HepG2 (cell line): ENCODE measurements around the gene AP2B1. TPM values are rescaled to one million over a fixed set of nuclear protein-coding genes. Genes with fewer than 3 reads are reported as not detected.

Experiments used
- ARID2 ChIP-seq: sonication (generic); formaldehyde crosslinking; IDR thresholded peaks from 2 replicates; pipeline ENCODE4 v1.8.1; 2022; ENCODE audit warnings: mild to moderate bottlenecking, missing genetic modification reagents, borderline replicate concordance
- DDIT3 ChIP-seq: sonication (generic); formaldehyde crosslinking; IDR thresholded peaks from 2 replicates; pipeline ENCODE4 v1.4.0; 2020; ENCODE audit warnings: mild to moderate bottlenecking, missing genetic modification reagents
- HNRNPUL1 ChIP-seq: fragments of 200-400 bp; formaldehyde crosslinking; IDR thresholded peaks from 2 replicates; pipeline ENCODE4 v1.6.1; 2017; ENCODE audit warnings: low read depth, mild to moderate bottlenecking, low read length, moderate library complexity
- KLF9 ChIP-seq: IDR thresholded peaks from 2 replicates; pipeline ENCODE4 v1.6.1; 2016; ENCODE audit warnings: low read depth
- PHB2 ChIP-seq: fragments of 450-650 bp; IDR thresholded peaks from 2 replicates; pipeline ENCODE4 v1.6.1; 2018; ENCODE audit not compliant: partially characterized antibody
- RXRB ChIP-seq: IDR thresholded peaks from 2 replicates; pipeline ENCODE4 v1.6.1; 2016; ENCODE audit warnings: borderline replicate concordance, missing genetic modification reagents, missing compliant biosample characterization
- YY1 ChIP-seq: IDR thresholded peaks from 2 replicates; pipeline ENCODE4 v1.6.1; 2011; ENCODE audit warnings: low read length, low read depth, moderate library complexity, mild to moderate bottlenecking; ENCODE audit not compliant: insufficient read depth, insufficient replicate concordance
- ZBTB49 ChIP-seq: sonication (generic); formaldehyde crosslinking; IDR thresholded peaks from 2 replicates; pipeline ENCODE4 v1.4.0; 2020; ENCODE audit warnings: missing genetic modification reagents, borderline replicate concordance
- ZHX2 ChIP-seq, 2 experiments: sonication (generic) in 1 of 2; formaldehyde crosslinking in 1 of 2; IDR thresholded peaks; 2 replicates each; pipeline versions ENCODE4 v1.6.1 to v1.9.0; 2014 to 2022; ENCODE audit warnings: antibody characterized with exemption in 1 of 2, borderline replicate concordance in 1 of 2, inconsistent platforms in 1 of 2, low read depth in 1 of 2, missing genetic modification reagents in 1 of 2
- ZNF160 ChIP-seq: sonication (generic); formaldehyde crosslinking; IDR thresholded peaks from 2 replicates; pipeline ENCODE4 v1.8.0; 2022; ENCODE audit warnings: mild to moderate bottlenecking, inconsistent platforms, missing genetic modification reagents
- ZNF556 ChIP-seq: sonication (generic); formaldehyde crosslinking; IDR thresholded peaks from 2 replicates; pipeline ENCODE4 v1.4.0; 2020; ENCODE audit warnings: mild to moderate bottlenecking, missing genetic modification reagents, borderline replicate concordance
- ZNF597 ChIP-seq: sonication (generic); formaldehyde crosslinking; IDR thresholded peaks from 2 replicates; pipeline ENCODE4 v1.5.0; 2020; ENCODE audit warnings: missing genetic modification reagents
- polyA plus RNA-seq, 8 experiments: library from polyadenylated mRNA; depleted of rRNA in 3 of 8; stranded (reverse) in 7 of 8; unstranded in 1 of 8; fragments of >200 nt; fragmentation: Illumina TruSeq in 4 of 8; extraction: Trizol in 4 of 8; gene quantifications; 2 replicates each; pipeline versions ENCODE4 v1.2.1 to v1.2.3, GENCODE V29; 2011 to 2016; ENCODE audit warnings: low read depth in 4 of 8, missing spikeins in 1 of 8, mixed read lengths in 1 of 8; ENCODE audit not compliant: insufficient read depth in 1 of 8
- total RNA-seq, 5 experiments: library from RNA; depleted of rRNA; stranded (reverse); fragments of >200 nt; fragmentation: Illumina TruSeq; extraction: Trizol; gene quantifications; 2 replicates each; pipeline ENCODE4 v1.2.3, GENCODE V29; 2016; ENCODE audit warnings: low read depth in 1 of 5

The AP2B1 gene
- total and polyA plus RNA-seq, 2 of the 13 experiments (the other 11 are each of a cell fraction or from before 2014, with no cell fraction given): 23.8 to 71.3 TPM

- TF ChIP-seq DDIT3 (CRISPR knock-in tag): no peak
- no peak for TF ChIP-seq ZNF556 (CRISPR knock-in tag)
- TF ChIP-seq HNRNPUL1: no peak
- no peak for TF ChIP-seq ZHX2 (IDR thresholded peaks at IDR 0.05; ENCODE audit: low read depth)
- TF ChIP-seq ZHX2 (CRISPR knock-in tag; IDR thresholded peaks at IDR 0.05; ENCODE audit: borderline replicate concordance): no peak
- no peak for TF ChIP-seq ARID2 (CRISPR knock-in tag)
- TF ChIP-seq ZNF597 (CRISPR knock-in tag): no peak
- no peak for TF ChIP-seq YY1
- no peak for TF ChIP-seq KLF9
- TF ChIP-seq RXRB (CRISPR knock-in tag): no peak
- TF ChIP-seq ZNF160: no peak
- TF ChIP-seq PHB2: no peak
- no peak for TF ChIP-seq ZBTB49
These were observed 136.6 kb downstream of the AP2B1 start (continued) for GRCh38 chr17:35723735-35724134.
